ENCODE results near the gene DOLPP1. TPM values are rescaled to one million over a fixed set of nuclear protein-coding genes. Genes with fewer than 3 reads are reported as not detected.
A peak's percentile ranks its signal among the peaks of the same experiment; 100 is the strongest.

The DOLPP1 gene
- total and polyA plus RNA-seq, 4 donors: 14.6 to 15.6 (median 15.0) TPM

DNA sequence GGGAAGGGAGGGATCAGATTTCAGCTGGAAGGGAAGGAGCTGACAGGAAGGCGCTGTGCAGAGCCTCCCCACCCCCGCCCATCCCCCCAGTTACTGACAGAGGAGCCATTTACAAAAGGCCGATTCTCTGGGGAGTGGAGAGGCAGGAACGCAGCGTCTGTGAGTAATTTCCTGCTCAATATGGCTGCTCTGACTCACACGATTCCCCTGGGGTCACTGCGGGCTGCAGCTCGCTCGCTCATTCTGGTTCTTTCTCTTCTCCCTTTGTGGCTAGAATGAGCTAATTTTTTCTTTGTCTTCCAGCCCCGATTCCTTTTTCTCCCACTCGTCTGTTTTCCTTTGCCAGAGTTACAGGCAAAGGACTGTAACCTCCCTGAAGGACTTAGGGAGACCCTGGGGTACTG, 59.1 kb downstream of the DOLPP1 start (continued):
- TF ChIP-seq RXRA (IDR thresholded peaks at IDR 0.05) (peak; percentile 62 to 70), SP1 (IDR thresholded peaks at IDR 0.05) (peak; percentile 85), GABPA (IDR thresholded peaks at IDR 0.05 in 1 of 2, conservative IDR thresholded peaks at IDR 0.05 in 1 of 2) (peak; percentile 57 to 82), EGR1 (IDR thresholded peaks at IDR 0.05; ENCODE audit: low read depth in 2 of 2) (peak in 1 of 2 donors; percentile 66), HNF4A (conservative IDR thresholded peaks at IDR 0.05) (peak in 1 of 2 donors; percentile 44), HNF4G (IDR thresholded peaks at IDR 0.05) (no peak), JUND (IDR thresholded peaks at IDR 0.05) (peak; percentile 90 to 95)
- TF ChIP-seq, protein P1, sequence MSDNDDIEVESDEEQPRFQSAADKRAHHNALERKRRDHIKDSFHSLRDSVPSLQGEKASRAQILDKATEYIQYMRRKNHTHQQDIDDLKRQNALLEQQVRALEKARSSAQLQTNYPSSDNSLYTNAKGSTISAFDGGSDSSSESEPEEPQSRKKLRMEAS (IDR thresholded peaks at IDR 0.05): peak; percentile 19
- TF ChIP-seq, protein P2, sequence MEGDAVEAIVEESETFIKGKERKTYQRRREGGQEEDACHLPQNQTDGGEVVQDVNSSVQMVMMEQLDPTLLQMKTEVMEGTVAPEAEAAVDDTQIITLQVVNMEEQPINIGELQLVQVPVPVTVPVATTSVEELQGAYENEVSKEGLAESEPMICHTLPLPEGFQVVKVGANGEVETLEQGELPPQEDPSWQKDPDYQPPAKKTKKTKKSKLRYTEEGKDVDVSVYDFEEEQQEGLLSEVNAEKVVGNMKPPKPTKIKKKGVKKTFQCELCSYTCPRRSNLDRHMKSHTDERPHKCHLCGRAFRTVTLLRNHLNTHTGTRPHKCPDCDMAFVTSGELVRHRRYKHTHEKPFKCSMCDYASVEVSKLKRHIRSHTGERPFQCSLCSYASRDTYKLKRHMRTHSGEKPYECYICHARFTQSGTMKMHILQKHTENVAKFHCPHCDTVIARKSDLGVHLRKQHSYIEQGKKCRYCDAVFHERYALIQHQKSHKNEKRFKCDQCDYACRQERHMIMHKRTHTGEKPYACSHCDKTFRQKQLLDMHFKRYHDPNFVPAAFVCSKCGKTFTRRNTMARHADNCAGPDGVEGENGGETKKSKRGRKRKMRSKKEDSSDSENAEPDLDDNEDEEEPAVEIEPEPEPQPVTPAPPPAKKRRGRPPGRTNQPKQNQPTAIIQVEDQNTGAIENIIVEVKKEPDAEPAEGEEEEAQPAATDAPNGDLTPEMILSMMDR (IDR thresholded peaks at IDR 0.05; ENCODE audit: low read depth, low read length, missing input control): no peak

Other genes with a start within 250 kb of the DOLPP1 start
- gene KYAT1, start 199.2 kb upstream of the DOLPP1 start, total RNA-seq: 1 to 10 TPM; 6.9 to 8.1 TPM
- gene KYAT1, start 199.2 kb upstream of the DOLPP1 start, polyA plus RNA-seq: 1 to 10 TPM; 3.8 to 8.0 TPM
- 10 to 100 TPM; 15.8 to 22.8 TPM for gene LRRC8A, start 199.0 kb upstream of the DOLPP1 start, total RNA-seq
- gene LRRC8A, start 199.0 kb upstream of the DOLPP1 start, polyA plus RNA-seq: 10 to 100 TPM; 14.6 to 19.9 TPM
- 10 to 100 TPM in 1 of 2 donors, 1 to 10 TPM in 1; 9.2 to 28.4 TPM for gene PHYHD1, start 160.1 kb upstream of the DOLPP1 start, total RNA-seq
- gene PHYHD1, start 160.1 kb upstream of the DOLPP1 start, polyA plus RNA-seq: 10 to 100 TPM; 34.2 to 72.8 TPM
- 10 to 100 TPM; 10.0 to 13.4 TPM for gene DOLK, start 133.5 kb upstream of the DOLPP1 start, total RNA-seq
- gene DOLK, start 133.5 kb upstream of the DOLPP1 start, polyA plus RNA-seq: 10 to 100 TPM in 1 of 2 donors, 1 to 10 TPM in 1; 9.5 to 15.3 TPM
- gene NUP188, start 133.4 kb upstream of the DOLPP1 start, total RNA-seq: 10 to 100 TPM; 31.4 to 34.7 TPM
- 1 to 10 TPM; 6.9 to 7.0 TPM for gene NUP188, start 133.4 kb upstream of the DOLPP1 start, polyA plus RNA-seq
- gene SH3GLB2, start 52.8 kb upstream of the DOLPP1 start, total RNA-seq: 10 to 100 TPM; 22.6 to 26.9 TPM
- 10 to 100 TPM in 1 of 2 donors, 1 to 10 TPM in 1; 5.0 to 14.0 TPM for gene SH3GLB2, start 52.8 kb upstream of the DOLPP1 start, polyA plus RNA-seq
- gene MIGA2, start 44.5 kb upstream of the DOLPP1 start, total RNA-seq: 10 to 100 TPM; 22.8 to 42.6 TPM
- 10 to 100 TPM in 1 of 2 donors, 1 to 10 TPM in 1; 8.0 to 11.1 TPM for gene MIGA2, start 44.5 kb upstream of the DOLPP1 start, polyA plus RNA-seq
- 100 to 1,000 TPM in 1 of 2 donors, 10 to 100 TPM in 1; 33.8 to 121 TPM for gene CRAT, start 29.7 kb downstream of the DOLPP1 start, total RNA-seq
- 100 to 1,000 TPM in 1 of 2 donors, 10 to 100 TPM in 1; 69.8 to 108 TPM for gene CRAT, start 29.7 kb downstream of the DOLPP1 start, polyA plus RNA-seq
- gene PTPA, start 30.3 kb downstream of the DOLPP1 start, total RNA-seq: 10 to 100 TPM; 27.6 to 42.6 TPM
- gene PTPA, start 30.3 kb downstream of the DOLPP1 start, polyA plus RNA-seq: 10 to 100 TPM; 34.1 to 66.0 TPM
- 1 to 10 TPM; 1.9 to 3.0 TPM for gene IER5L, start 97.2 kb downstream of the DOLPP1 start, total RNA-seq
- 1 to 10 TPM in 1 of 2 donors, under 1 TPM in 1; 0.40 to 3.3 TPM for gene IER5L, start 97.2 kb downstream of the DOLPP1 start, polyA plus RNA-seq